ENCODE results near the gene SMAD1.

The SMAD1 gene

DNA sequence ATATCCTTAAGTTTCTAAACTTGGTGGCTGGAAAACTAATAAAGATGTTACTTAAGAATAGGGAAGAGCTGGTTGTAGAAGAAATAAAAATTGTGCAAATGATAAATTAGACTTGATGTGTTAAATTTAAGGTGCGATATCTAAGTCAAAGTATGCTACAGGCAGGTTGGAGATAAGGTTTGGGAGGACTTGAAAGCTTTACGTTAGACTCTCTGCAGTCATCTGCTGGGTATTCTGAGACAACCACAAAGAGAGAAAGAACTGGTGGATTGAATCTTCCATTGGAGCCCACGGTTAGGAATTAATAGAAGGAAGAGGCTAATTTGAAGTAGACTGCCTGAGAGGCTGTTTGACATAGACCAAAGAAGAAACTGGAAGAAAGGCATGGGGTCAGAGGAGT, 7.9 kb downstream of the SMAD1 start:
- no peak for DNase-seq (ENCODE audit: low read depth in 3 of 3)

DNA sequence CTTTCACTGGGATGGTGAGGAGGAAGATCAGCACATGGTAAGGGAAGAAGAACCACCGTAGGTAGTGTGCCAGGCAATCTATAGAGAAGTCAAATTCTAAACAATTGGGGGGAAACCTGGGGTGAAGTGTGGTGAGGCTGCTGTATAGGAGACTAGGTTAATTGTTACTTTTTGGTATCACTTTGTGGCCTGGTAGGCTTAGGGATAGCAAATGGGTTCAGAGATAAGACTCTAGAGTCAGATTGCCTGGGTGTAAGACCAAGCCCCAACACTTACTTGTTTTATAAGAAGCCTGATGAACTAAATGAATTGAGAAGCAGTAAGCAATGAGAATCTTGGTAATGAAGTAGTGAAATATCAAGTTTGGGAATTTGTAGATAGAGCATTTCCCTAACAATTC, 8.7 kb downstream of the SMAD1 start:
- no peak for DNase-seq (ENCODE audit: low read depth in 3 of 3)

DNA sequence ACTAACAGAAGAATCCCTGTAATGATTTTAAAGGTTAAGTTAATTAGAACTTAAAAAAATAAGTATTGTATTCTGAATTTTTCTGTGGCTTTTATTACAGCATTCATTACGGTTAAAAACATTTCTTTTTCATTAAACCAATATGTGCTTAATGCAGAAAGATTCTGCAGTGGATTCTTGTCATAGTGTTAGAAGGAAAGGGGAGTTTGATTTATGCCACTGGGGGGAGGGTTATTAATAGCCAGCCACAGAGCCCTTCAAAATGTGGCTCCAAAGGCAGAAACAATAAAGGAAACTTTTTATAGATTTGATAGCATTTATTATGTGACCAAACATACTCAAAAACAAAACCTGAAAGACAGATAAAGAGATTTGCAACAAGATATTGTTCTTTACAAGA, 9.1 kb downstream of the SMAD1 start:
- no peak for DNase-seq (ENCODE audit: low read depth in 3 of 3)

DNA sequence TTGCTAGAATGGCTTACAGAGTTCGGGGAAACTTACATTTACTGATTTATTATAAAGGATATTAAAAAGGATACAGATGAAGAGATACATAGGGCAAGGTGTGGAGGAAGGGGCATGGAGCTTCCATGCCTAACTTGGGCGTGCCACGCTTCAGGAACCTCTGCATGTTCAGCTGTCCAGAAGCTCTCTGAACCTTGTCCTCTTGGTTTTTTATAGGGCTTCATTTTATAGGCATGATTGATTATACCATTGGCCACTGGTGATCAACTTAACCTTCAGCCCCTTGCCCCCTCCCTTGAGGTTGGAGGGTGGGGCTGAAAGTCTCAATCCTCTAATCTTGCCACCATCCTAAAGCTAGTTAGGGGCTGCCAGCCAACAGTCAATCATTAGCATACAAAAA, 10.7 kb downstream of the SMAD1 start:
- DNase-seq (ENCODE audit: low read depth in 3 of 3): no peak

DNA sequence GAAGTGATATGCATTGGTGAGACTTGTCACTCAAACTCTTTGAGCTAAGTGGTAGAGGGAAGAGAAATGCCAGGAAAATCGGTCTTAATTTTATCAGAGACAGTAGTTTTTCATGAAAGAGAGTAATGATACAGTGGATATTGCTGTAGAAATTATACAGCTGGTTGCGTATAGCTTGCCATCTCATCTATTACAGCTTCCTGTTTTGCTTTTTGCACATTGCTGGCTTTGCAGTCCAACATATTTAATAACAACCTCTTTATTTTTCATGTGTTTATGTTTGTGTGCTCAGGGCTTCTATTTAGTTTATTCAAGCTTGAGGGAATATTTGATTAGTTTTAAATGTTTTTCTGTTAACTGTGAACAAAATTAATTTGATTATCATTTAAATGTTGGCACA, 11.5 kb downstream of the SMAD1 start:
- DNase-seq (ENCODE audit: low read depth in 3 of 3): no peak

DNA sequence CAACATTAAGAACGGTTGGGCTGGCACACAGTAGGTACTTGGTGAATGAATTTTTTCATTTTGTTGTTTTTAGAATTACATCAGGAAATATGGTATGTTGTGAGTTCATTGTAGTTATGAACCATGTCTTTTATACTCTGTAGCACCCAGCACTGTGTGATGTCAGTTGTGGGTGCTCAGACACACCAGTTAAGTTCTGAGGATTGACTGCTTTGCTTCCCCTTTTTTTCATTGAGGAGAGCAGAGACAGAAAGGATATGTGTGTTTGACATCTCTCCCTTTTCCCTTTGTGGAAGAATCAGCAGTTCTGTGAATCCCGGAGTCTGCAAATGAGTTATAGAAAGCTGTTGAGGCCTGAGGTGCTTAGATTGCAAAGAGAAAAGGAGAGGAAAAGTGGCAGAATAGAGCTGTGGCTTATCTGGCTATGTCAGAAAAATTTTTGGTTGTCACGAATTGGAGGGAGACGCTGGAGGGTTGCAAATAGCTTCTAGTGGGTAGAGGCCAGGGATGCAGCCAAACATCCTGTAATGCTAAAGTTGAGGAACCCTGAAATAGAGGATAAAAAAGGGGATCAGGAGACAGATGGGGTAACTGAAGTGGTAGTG, 13.1 kb downstream of the SMAD1 start:
- no peak for DNase-seq (ENCODE audit: low read depth in 3 of 3)

DNA sequence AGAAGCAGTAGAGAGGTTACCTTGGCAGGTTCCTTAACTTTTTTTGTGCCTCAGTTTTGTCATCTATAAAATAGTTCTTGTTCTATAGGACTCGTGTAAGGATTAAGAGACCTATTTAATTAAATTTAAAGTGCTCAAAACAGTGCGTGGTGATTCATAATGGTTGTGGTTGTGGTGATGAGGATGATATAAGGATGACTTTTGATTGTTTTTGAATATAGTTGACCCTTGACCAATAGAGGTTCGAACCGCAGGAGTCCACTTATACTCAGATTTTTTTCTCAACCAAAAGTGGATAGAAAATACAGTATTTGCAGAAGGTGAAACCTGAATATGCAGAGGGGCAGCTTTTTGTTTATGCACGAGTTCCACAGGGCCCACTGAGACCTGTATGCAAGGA, 14.6 kb downstream of the SMAD1 start:
- DNase-seq (ENCODE audit: low read depth in 3 of 3): no peak

DNA sequence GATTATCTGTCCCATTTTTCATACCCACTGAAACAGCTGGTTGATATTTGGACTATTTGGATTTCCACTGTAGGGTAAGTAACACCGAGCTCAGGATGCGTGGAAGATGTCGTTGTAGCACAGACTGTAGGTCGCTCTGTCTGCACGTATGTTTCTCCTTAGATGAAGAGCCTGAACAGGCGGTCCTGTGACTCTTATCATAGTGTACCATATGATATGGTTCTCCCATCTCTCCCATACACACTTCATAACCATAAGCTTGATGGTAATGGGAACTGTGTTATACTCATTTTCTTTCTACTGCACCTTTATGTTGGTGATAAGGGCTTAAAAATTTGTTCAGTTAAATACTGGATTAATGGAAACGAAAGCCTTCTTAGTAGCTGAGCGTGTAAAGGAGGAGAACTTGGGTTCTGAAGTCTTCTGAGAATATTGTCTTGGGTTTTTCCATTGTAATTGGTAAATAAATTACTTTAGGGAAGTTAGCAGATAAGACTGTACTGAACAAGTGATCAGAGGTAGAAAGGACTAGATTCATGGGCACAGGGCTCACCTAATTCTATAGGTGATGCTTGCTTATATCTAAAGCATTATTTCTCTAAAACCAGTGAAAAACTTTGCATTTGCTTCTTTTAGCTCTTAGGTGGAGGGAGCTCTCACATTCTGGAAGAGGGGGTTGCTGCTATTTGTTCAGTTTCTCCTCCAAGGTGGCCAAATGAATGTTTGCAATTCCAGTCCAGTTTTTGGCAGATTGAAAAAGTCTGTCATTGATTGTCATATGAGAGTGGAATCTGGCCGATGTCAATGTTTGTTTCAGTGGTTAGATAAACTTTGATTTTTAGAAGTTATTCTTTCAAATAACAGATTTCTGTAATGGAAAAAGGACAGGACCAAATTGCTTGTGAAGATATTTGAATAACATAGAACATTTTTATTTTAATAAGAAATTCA, 15.8 kb downstream of the SMAD1 start:
- no peak for DNase-seq (ENCODE audit: low read depth in 3 of 3)

DNA sequence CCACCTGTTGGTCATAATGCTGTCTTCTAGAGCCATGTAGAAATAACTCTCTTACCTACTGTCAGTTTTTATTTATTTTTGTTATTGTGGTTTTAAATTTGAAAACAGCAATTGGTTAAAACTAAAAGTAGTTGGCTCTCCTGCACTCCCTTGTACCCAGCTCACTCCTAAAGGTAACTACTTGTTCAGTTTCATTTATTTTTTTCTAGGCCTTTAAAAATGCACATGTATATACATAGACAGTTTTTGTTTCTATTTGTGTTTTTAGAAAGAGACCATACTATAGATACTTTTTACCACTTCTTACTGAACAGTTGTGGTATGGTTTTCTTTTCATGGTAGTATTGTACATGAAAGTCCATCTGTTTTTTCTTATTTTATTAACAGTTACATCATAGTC, 16.8 kb downstream of the SMAD1 start:
- no peak for DNase-seq (ENCODE audit: low read depth in 3 of 3)

DNA sequence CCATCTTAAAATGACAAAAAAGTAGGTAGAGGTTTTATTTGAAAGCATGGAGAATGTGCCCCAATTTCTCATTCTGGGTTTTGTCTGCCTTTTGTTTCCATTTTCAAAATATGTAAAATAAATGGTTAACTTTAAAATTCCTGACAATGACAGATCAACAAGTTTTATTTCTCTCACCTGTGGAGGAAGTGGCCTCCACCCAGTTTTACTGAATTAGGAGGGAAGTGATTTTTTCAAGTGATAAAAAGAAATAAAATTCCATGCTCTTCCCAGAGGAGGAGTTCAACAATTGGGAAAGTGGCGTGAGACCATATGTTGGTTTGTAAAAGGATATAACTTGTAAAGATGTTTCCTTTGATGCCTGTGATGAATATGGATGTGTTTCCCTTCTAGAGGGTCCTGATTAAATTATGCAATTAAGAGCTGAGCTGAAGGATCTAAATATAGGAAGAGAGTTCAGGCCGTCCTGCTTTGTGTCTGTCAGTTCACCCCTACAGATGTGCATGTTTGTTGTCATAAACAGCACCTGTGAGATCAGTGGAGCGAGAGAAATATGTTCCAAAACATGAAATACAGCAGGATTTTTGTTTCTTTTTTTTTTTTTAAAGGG, 19.5 kb downstream of the SMAD1 start:
- no peak for DNase-seq (ENCODE audit: low read depth in 3 of 3)

DNA sequence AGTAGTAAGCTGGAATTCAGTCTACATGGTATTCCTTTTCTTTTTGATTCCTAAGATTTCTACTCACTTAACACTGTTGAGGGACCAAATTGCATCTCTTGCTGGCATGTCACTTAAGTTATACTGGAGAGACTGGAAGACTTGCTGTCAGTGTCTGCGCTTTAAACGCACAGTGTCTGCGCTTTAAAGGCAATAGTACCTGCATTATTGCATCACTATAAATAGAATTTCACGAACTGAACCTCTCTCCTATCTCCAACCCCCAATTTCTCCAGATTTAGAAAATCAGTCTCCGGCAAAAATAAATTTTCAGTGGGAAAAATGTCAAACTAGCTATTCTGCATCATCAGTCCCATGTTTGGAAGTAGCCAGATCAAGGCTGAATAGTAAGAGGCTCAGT, 21.2 kb downstream of the SMAD1 start:
- no peak for DNase-seq (ENCODE audit: low read depth in 3 of 3)

DNA sequence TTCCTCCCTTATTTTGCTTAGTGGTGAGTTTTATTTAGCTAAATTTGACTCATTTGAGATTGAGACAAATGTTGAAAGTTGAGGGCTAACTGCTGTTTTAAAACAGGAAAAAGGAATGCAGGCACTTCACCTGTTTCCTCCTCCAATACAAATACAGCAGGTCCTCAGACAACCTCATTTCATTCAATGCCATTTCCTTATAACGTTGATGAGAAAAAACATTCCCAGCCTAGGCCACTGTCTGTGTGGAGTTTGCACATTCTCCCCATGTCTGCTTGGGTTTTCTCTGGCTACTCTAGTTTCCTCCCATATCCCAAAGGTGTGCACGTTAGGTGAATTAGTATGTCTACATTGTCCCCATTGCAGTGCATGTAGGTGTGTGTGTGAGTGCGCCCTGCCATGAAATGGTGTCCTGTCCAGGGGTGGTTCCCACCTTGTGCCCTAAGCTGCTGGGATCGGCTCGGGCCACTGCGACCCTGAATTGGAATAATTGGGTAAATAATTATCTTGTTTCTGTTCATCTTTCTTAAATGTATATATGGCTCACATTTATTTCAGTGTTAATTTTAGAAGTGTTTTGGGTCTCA, 21.9 kb downstream of the SMAD1 start:
- no peak for DNase-seq (ENCODE audit: low read depth in 3 of 3)

DNA sequence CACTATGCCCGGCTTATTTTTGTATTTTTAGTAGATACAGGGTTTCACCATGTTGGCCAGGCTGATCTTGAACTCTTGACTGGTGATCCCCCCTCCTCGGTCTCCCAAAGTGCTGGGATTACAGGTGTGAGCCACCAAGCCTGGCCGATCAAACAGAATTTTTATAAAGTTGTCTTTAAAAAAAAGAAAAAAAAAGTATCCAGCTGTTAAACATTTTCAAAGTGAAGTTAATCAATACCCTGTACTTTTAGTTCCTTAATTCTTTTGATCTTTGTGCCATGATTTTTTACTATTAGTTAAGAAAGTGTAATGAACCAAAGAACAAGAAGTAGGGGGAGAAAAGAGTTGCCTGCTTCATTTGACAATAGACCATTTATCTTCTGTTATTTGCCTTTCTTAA, 24.3 kb downstream of the SMAD1 start:
- no peak for DNase-seq (ENCODE audit: low read depth in 3 of 3)

DNA sequence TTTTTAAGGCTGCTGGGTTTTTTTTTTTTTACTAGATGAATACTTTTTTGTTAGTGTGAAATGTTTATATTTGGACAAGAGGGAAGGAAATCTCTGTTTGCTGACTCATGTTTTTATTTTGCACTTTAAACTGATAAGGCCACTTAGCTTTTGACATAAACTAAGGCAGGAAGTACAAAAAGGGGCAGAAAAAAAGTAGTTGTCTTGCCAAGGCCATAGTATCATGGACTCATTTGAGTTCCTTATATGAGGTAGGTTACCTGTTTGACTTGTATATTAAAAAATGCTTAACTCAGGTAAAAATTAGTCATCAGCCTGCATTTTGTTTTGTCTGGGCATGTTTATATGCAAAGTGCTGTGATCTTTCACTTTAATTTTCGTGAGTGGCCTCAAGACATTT, 26.0 kb downstream of the SMAD1 start:
- no peak for DNase-seq (ENCODE audit: low read depth in 3 of 3)

DNA sequence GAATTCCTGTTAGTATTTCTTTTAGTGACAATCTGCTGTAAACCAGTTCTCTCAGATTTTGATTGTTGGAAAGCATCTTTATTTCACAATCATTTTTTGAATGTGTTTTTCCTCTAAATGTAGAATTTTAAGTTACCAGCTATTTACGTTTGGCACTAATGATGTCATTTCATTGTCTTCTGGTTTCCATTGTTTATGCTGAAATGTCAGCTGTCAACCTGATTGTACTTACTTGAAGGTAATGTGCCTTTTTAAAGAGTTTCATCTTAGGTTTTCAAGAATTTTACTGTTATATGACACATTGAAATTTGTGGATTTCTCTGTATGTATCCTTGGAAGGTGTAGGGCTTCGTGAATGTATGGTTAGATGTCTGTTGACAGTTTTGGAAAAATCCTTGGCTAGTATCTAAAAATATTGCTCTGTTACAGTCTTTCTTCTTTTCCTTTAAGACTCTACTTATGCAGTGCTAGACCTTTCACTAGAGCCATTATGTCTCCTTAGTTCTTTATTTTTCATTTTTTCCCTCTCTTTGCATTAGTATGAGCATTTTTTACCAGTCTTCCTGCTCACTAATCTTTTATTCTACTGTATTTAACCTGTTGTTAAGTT, 30.4 kb downstream of the SMAD1 start:
- DNase-seq (ENCODE audit: low read depth in 3 of 3): no peak

DNA sequence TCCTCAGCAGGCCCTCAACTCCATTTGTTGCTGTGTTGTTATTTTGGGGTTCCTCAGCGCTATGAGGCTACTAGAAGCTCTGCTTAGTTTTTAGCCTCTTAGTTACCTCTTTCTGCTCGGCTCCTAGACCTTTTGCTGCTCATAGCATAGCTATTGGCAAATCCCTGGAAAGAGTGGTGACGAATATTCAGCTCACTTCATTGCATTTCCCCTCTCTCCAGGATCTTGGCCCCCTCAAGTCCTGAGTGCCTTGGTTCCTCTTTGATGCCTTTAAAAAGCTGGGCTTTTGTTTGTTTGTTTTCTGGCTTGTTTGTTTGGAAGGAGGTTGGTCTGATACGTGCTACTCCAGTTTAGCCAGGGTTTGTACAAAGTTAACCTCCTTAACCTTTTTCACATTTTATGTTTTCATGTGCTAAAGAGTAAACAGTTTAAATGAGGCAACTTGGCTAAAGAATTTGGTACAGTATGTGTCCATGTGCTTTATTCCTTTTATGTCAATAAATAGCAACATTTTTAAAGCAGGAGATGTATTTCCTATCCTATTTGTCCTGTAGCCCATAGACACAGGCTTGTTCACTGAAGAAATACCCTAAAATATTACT, 31.5 kb downstream of the SMAD1 start:
- DNase-seq (ENCODE audit: low read depth in 3 of 3): no peak

DNA sequence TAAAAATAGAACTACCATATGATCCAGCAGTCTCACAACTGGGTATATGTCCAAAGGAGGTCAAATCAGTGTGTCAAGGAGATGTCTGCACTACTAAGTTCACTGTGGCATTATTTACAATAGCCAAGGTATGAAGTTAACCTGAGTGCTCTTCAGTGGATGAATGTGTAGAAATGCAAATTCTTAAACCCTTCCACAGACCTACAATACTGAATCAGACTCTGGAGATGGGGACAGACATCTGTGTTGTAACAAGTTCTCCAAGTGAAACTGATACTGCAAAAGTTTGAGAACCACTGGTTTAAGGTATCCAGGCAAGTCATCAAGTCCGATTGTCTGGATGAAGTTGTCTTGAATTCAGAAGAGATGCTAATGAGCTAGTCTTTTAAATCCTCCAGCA, 38.5 kb downstream of the SMAD1 start:
- no peak for DNase-seq (ENCODE audit: low read depth in 3 of 3)

DNA sequence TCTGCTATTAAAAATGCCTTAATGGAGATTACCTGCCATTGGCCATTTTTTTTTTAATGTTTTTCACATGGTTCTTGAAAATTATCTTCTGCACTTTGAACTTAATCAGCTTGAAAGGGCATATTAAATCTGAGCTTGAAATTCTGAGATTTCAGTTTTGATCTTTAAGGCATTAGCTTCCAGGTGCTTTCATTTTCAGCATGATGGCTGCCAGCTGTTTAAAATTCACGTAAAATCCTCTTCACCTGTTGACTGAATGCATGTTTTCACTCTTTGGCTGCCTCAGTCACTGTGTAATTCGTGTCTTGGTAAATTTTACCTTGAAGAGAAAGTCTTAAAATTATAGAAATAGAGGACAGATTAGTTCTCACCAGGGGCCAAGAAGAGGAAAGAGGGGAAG, 39.6 kb downstream of the SMAD1 start:
- DNase-seq (ENCODE audit: low read depth in 3 of 3): no peak

DNA sequence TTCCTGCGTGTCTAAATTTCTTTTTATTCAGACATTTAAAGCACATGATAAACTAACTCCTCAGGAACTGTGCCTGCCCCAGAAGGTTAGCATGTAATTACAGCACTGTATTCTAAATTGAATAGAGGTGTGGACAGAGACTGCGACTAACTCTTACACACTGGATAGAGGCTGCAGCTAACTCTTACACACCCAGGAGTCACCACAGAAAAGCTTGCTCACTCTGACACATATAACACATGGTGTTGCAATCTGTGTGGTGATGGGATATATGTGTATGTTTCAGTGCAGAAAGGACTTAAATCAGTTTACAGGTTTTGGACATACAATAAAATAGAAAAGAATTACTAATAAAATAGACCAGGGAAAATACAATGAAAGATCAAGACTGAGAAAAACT, 41.5 kb downstream of the SMAD1 start:
- no peak for DNase-seq (ENCODE audit: low read depth in 3 of 3)

DNA sequence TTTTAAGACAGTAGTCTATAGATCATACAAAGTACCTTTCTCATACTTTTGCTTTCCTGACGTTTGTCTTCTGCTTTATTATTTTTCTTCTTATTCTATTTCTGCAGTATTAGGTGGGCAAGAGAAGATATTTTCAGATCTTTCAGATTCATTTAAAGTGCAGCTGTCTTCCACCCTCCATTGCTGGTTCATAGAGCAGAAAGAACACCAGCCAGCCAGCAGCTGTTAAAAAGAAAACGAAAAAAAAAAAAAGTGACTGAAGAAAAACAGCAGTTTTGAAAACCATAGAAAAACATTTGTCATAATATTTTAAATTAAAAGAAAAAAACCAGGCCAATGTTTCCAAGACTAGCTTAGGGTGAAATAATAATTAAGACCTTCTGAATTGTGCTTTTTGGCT, 42.9 kb downstream of the SMAD1 start:
- no peak for DNase-seq (ENCODE audit: low read depth in 3 of 3)

DNA sequence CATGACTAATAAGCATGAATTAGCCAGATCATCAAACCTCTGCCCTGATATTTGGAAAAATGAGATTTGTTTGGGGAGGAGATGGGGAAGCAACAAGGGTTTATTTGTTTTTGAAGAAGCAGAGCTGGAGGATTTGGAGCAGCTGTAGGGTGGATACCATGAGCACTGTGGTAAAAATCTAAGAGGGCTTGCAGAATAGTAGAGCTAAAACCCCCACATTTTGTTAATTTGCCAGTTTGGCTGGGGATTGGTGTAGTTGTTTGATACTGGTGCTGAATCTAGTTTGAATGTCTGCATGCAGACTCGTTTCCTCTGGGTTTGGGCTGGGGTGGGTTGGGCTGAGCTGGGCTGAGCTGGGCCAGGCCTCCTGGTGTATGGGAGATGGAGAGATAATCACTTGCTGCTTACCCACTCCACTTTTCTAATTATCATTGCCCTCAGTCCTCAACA, 43.7 kb downstream of the SMAD1 start:
- no peak for DNase-seq (ENCODE audit: low read depth in 3 of 3)

DNA sequence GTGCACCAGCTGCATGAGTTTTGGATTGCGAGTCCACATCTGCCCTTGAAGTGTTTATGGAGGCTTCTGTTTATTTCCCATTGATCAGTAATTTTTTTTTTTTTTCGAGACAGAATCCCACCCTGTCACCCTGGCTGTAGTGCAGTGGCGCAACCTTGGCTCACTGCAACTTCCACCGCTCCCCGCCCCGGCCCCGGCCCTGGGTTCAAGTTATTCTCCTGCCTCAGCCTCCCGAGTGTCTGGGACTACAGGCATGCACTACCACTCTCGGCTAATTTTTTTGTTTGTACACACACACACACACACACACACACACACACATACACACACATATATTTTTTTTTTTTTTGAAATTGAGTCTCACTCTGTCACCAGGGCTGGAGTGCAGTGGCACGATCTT, 46.1 kb downstream of the SMAD1 start:
- DNase-seq (ENCODE audit: low read depth in 3 of 3): no peak

Measured in stimulated activated CD4-positive, alpha-beta T cell treated with anti-CD3 and anti-CD28 coated beads, TNF-alpha, amount 100 ng/mL, for 24 hours (primary cell).